GM18951 (cell line): ENCODE data around the gene MYBPC2.

Experiments used
- POLR2A ChIP-seq: IDR thresholded peaks from 4 replicates; pipeline ENCODE4 v1.6.1; 2011; ENCODE audit warnings: mild to moderate bottlenecking; ENCODE audit not compliant: insufficient read length, insufficient read depth; ENCODE audit errors: extremely low read depth
- in situ Hi-C: fragments of 300-500 bp; cut with MboI; formaldehyde crosslinking; loops from one replicate; pipeline ENCODE4 v1.12.0; 2022; ENCODE audit warnings: low sequenced_read_pairs, mixed read lengths, inconsistent platforms; ENCODE audit not compliant: unreplicated experiment

The MYBPC2 gene

GRCh38 chr19:50444059-50444458 is 11.4 kb downstream of the MYBPC2 start:
- TF ChIP-seq POLR2A, result no peak
- in situ Hi-C loops, result no loop called here

GRCh38 chr19:50447053-50447452 is 14.4 kb downstream of the MYBPC2 start:
- no peak for TF ChIP-seq POLR2A
- in situ Hi-C loops, result no loop called here

GRCh38 chr19:50447750-50448149 is 15.1 kb downstream of the MYBPC2 start:
- TF ChIP-seq POLR2A, result no peak
- in situ Hi-C loops, result no loop called here

GRCh38 chr19:50449236-50449899 is 16.7 kb downstream of the MYBPC2 start:
- TF ChIP-seq POLR2A, result no peak
- in situ Hi-C loops, result no loop called here

GRCh38 chr19:50450369-50451222 is 17.9 kb downstream of the MYBPC2 start:
- no peak for TF ChIP-seq POLR2A
- in situ Hi-C loops, result no loop called here

- TF ChIP-seq POLR2A, result no peak
- in situ Hi-C loops, result no loop called here
These were observed 18.5 kb downstream of the MYBPC2 start for GRCh38 chr19:50451223-50451534.

- in situ Hi-C loops, result no loop called here
These were observed 20.6 kb downstream of the MYBPC2 start for GRCh38 chr19:50453243-50453642.

GRCh38 chr19:50455992-50456391 is 23.3 kb downstream of the MYBPC2 start:
- in situ Hi-C loops, result no loop called here
- TF ChIP-seq POLR2A, result no peak

More at GRCh38 chr19:50453243-50453642, 20.6 kb downstream of the MYBPC2 start:
- TF ChIP-seq POLR2A, result no peak

GRCh38 chr19:50457300-50457699 is 24.6 kb downstream of the MYBPC2 start:
- no peak for TF ChIP-seq POLR2A
- in situ Hi-C loops, result no loop called here

- TF ChIP-seq POLR2A, result no peak
- in situ Hi-C loops, result no loop called here
These were observed 25.8 kb downstream of the MYBPC2 start for GRCh38 chr19:50458396-50459066.

- in situ Hi-C loops, result no loop called here
- no peak for TF ChIP-seq POLR2A
These were observed 26.4 kb downstream of the MYBPC2 start for GRCh38 chr19:50459067-50459456.

- no peak for TF ChIP-seq POLR2A
- in situ Hi-C loops, result loop anchor here (10.0 kb wide), 1 partner anchor 85 kb away; the partner anchor contains the start of gene NR1H2
These were observed 26.9 kb downstream of the MYBPC2 start for GRCh38 chr19:50459638-50460037.

GRCh38 chr19:50460161-50460765 is 27.6 kb downstream of the MYBPC2 start:
- in situ Hi-C loops, result loop anchor here (10.0 kb wide), 1 partner anchor 85 kb away; the partner anchor contains the start of gene NR1H2
- TF ChIP-seq POLR2A, result peak; percentile 49
